Dermis microvascular lymphatic vessel endothelial cell (primary cell): ENCODE measurements around the gene SYNJ2. TPM values are rescaled to one million over a fixed set of nuclear protein-coding genes. Genes with fewer than 3 reads are reported as not detected.
A peak's percentile ranks its signal among the peaks of the same experiment; 100 is the strongest.

Source experiments
- DNase-seq, 2 donors: peaks; one replicate each; pipeline versions ENCODE4 v3.0.0 to v3.0.0-alpha.2; 2010; ENCODE audit warnings: low read depth in 2 of 2
- total RNA-seq: library from RNA; depleted of rRNA; stranded (reverse); fragments of >200 nt; gene quantifications from 2 replicates; pipeline ENCODE4 v1.2.1, GENCODE V29; 2014

The SYNJ2 gene
- total RNA-seq, 1 donor from 2014 or later: 22.6 TPM

- peak in 1 of 2 donors; percentile 57 for DNase-seq
Observed at GRCh38 chr6:158027590-158028285, 46.1 kb downstream of the SYNJ2 start.

- no peak for DNase-seq
Observed at GRCh38 chr6:158028421-158028820, 46.8 kb downstream of the SYNJ2 start.

- DNase-seq: no peak
Observed at GRCh38 chr6:158028876-158029275, 47.2 kb downstream of the SYNJ2 start.

- DNase-seq: no peak
Observed at GRCh38 chr6:158029668-158030230, 48.1 kb downstream of the SYNJ2 start.

GRCh38 chr6:158030380-158031300 is 49.0 kb downstream of the SYNJ2 start:
- no peak for DNase-seq

GRCh38 chr6:158031381-158032353 is 50.0 kb downstream of the SYNJ2 start:
- DNase-seq: peak in 1 of 2 donors; percentile 74

- no peak for DNase-seq
Observed at GRCh38 chr6:158032354-158032733, 50.7 kb downstream of the SYNJ2 start.

GRCh38 chr6:158033077-158033750 is 51.6 kb downstream of the SYNJ2 start:
- no peak for DNase-seq

- no peak for DNase-seq
Observed at GRCh38 chr6:158033751-158034702, 52.4 kb downstream of the SYNJ2 start.

GRCh38 chr6:158036261-158036660 is 54.6 kb downstream of the SYNJ2 start:
- no peak for DNase-seq

GRCh38 chr6:158037021-158037420 is 55.4 kb downstream of the SYNJ2 start:
- no peak for DNase-seq

GRCh38 chr6:158037771-158038170 is 56.1 kb downstream of the SYNJ2 start:
- DNase-seq: no peak

- DNase-seq: no peak
Observed at GRCh38 chr6:158038291-158039177, 56.9 kb downstream of the SYNJ2 start.

- DNase-seq: no peak
Observed at GRCh38 chr6:158039178-158039557, 57.5 kb downstream of the SYNJ2 start.

GRCh38 chr6:158039571-158040050 is 57.9 kb downstream of the SYNJ2 start:
- peak in 1 of 2 donors; percentile 47 for DNase-seq

GRCh38 chr6:158040051-158040803 is 58.6 kb downstream of the SYNJ2 start:
- peak; percentile 65 to 99 for DNase-seq

- no peak for DNase-seq
Observed at GRCh38 chr6:158040804-158041347, 59.2 kb downstream of the SYNJ2 start.
